Lower leg skin (tissue), 3 donors: ENCODE measurements around the gene TMCC2.

Source experiments
- POLR2A ChIP-seq, 2 donors: fragments of 450-650 bp; IDR thresholded peaks; one replicate each; pipeline ENCODE4 v1.6.1; 2016 to 2017; ENCODE audit warnings: antibody characterized with exemption in 2 of 2, mild to moderate bottlenecking in 1 of 2, moderate library complexity in 1 of 2
- TF ChIP-seq, protein P1 (sequence below), 3 donors: fragments of 450-650 bp; IDR thresholded peaks; one replicate each; pipeline ENCODE4 v1.5.1; 2016; ENCODE audit warnings: antibody characterized with exemption in 3 of 3, mild to moderate bottlenecking in 3 of 3, moderate library complexity in 2 of 3

DNA sequence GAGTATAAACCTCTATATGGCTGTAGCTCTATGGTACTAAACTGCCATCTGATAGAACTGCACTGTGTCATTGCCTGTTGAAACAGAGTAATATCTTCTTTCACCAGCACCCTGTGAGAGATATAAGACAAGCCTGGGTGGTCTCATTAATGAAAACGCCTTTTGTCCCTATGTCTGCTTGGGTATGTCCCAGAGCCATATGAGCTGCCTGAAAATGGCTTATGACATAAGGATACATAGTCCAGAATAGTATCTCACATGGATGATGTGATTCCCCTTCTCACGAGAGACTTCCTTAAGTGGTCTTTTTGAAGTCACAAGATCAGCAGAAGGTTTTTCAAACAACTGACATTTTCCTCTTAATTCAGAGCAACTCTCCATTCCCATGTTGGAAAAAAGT, 7.3 kb upstream of the TMCC2 start:
- TF ChIP-seq POLR2A (IDR thresholded peaks at IDR 0.05) = no peak
- TF ChIP-seq, protein P1, sequence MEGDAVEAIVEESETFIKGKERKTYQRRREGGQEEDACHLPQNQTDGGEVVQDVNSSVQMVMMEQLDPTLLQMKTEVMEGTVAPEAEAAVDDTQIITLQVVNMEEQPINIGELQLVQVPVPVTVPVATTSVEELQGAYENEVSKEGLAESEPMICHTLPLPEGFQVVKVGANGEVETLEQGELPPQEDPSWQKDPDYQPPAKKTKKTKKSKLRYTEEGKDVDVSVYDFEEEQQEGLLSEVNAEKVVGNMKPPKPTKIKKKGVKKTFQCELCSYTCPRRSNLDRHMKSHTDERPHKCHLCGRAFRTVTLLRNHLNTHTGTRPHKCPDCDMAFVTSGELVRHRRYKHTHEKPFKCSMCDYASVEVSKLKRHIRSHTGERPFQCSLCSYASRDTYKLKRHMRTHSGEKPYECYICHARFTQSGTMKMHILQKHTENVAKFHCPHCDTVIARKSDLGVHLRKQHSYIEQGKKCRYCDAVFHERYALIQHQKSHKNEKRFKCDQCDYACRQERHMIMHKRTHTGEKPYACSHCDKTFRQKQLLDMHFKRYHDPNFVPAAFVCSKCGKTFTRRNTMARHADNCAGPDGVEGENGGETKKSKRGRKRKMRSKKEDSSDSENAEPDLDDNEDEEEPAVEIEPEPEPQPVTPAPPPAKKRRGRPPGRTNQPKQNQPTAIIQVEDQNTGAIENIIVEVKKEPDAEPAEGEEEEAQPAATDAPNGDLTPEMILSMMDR (IDR thresholded peaks at IDR 0.05) = no peak
